WTC11 (cell line): ENCODE results near the gene ADCY2.

Experiments used
- ATF1 ChIP-seq: sonication (generic); formaldehyde crosslinking; IDR thresholded peaks from 2 replicates; pipeline ENCODE4 v1.8.1; 2023; ENCODE audit warnings: mild to moderate bottlenecking, moderate library complexity, missing genetic modification reagents
- ATF2 ChIP-seq: sonication (generic); formaldehyde crosslinking; IDR thresholded peaks from 2 replicates; pipeline ENCODE4 v1.8.1; 2022; ENCODE audit warnings: low read depth, missing genetic modification reagents, borderline replicate concordance
- CTCF ChIP-seq: fragments of 200-600 bp; IDR thresholded peaks from 2 replicates; pipeline ENCODE4 v1.8.0; 2022; ENCODE audit warnings: antibody characterized with exemption
- EMX1 ChIP-seq: fragments of 250-450 bp; sonication (Bioruptor Pico); IDR thresholded peaks from 2 replicates; pipeline ENCODE4 v1.8.0; 2021; ENCODE audit warnings: mild to moderate bottlenecking
- NFE2L1 ChIP-seq: sonication (generic); formaldehyde crosslinking; IDR thresholded peaks from 2 replicates; pipeline ENCODE4 v1.8.1; 2023; ENCODE audit warnings: missing genetic modification reagents
- SMAD4 ChIP-seq: sonication (generic); formaldehyde crosslinking; IDR thresholded peaks from 2 replicates; pipeline ENCODE4 v1.8.0; 2022; ENCODE audit warnings: mild to moderate bottlenecking, missing genetic modification reagents
- SP1 ChIP-seq: sonication (generic); formaldehyde crosslinking; conservative IDR thresholded peaks from 2 replicates; pipeline ENCODE4 v1.8.1; 2022; ENCODE audit warnings: missing genetic modification reagents
- TCF7 ChIP-seq: sonication (generic); formaldehyde crosslinking; IDR thresholded peaks from 2 replicates; pipeline ENCODE4 v1.8.0; 2022; ENCODE audit warnings: mild to moderate bottlenecking, low read depth, missing genetic modification reagents, moderate library complexity
- TEAD4 ChIP-seq: sonication (generic); formaldehyde crosslinking; IDR thresholded peaks from 2 replicates; pipeline ENCODE4 v1.8.0; 2022; ENCODE audit warnings: mild to moderate bottlenecking, missing genetic modification reagents
- ZNF425 ChIP-seq: fragments of 250-450 bp; sonication (Bioruptor Pico); conservative IDR thresholded peaks from 2 replicates; pipeline ENCODE4 v1.9.0; 2021; ENCODE audit warnings: mild to moderate bottlenecking

GRCh38 chr5:7628248-7628647 is 232.3 kb downstream of the ADCY2 start:
- TF ChIP-seq ATF2 (no peak), CTCF (no peak), NFE2L1 (CRISPR knock-in tag) (no peak), SMAD4 (CRISPR knock-in tag) (no peak), ATF1 (no peak), SP1 (CRISPR knock-in tag) (no peak), EMX1 (CRISPR knock-in tag) (no peak), ZNF425 (CRISPR knock-in tag) (no peak), TEAD4 (CRISPR knock-in tag) (no peak), TCF7 (CRISPR knock-in tag) (no peak)
